ENCODE measurements around the gene JAZF1.

DNA sequence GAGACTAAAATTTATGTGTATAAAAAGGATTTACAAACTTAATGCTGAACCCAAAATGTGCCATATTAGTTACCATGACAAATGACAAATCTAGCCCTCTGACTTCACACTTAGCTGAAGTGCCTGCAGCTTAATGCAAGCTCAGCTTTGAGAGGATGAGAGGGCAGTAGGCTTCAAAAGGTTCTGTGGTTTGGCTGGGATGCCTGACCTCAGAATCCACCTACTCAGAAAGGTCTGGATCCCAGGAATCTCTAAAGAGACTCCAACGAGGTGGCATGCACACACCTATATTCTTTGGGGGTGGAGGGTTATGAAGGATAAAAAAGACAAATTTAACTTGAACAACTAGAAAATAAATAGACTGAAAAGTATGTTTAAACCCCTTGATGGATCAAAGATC, 227.2 kb downstream of the JAZF1 start:
- TF ChIP-seq GABPA (IDR thresholded peaks at IDR 0.05; ENCODE audit: low read depth) (no peak), POLR2AphosphoS5 (IDR thresholded peaks at IDR 0.05; ENCODE audit: low read depth) (no peak), SPI1 (IDR thresholded peaks at IDR 0.05; ENCODE audit: borderline replicate concordance, low read depth) (no peak)
- TF ChIP-seq, protein P1, sequence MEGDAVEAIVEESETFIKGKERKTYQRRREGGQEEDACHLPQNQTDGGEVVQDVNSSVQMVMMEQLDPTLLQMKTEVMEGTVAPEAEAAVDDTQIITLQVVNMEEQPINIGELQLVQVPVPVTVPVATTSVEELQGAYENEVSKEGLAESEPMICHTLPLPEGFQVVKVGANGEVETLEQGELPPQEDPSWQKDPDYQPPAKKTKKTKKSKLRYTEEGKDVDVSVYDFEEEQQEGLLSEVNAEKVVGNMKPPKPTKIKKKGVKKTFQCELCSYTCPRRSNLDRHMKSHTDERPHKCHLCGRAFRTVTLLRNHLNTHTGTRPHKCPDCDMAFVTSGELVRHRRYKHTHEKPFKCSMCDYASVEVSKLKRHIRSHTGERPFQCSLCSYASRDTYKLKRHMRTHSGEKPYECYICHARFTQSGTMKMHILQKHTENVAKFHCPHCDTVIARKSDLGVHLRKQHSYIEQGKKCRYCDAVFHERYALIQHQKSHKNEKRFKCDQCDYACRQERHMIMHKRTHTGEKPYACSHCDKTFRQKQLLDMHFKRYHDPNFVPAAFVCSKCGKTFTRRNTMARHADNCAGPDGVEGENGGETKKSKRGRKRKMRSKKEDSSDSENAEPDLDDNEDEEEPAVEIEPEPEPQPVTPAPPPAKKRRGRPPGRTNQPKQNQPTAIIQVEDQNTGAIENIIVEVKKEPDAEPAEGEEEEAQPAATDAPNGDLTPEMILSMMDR (IDR thresholded peaks at IDR 0.05; ENCODE audit: insufficient read depth, low read length) = no peak
- TF ChIP-seq, protein P2, sequence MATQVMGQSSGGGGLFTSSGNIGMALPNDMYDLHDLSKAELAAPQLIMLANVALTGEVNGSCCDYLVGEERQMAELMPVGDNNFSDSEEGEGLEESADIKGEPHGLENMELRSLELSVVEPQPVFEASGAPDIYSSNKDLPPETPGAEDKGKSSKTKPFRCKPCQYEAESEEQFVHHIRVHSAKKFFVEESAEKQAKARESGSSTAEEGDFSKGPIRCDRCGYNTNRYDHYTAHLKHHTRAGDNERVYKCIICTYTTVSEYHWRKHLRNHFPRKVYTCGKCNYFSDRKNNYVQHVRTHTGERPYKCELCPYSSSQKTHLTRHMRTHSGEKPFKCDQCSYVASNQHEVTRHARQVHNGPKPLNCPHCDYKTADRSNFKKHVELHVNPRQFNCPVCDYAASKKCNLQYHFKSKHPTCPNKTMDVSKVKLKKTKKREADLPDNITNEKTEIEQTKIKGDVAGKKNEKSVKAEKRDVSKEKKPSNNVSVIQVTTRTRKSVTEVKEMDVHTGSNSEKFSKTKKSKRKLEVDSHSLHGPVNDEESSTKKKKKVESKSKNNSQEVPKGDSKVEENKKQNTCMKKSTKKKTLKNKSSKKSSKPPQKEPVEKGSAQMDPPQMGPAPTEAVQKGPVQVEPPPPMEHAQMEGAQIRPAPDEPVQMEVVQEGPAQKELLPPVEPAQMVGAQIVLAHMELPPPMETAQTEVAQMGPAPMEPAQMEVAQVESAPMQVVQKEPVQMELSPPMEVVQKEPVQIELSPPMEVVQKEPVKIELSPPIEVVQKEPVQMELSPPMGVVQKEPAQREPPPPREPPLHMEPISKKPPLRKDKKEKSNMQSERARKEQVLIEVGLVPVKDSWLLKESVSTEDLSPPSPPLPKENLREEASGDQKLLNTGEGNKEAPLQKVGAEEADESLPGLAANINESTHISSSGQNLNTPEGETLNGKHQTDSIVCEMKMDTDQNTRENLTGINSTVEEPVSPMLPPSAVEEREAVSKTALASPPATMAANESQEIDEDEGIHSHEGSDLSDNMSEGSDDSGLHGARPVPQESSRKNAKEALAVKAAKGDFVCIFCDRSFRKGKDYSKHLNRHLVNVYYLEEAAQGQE (IDR thresholded peaks at IDR 0.05; ENCODE audit: insufficient replicate concordance, low read depth) = no peak

Data from HL-60 (cell line).